WTC11 (cell line): Measurements from ENCODE around the gene SORCS2. TPM values are rescaled to one million over a fixed set of nuclear protein-coding genes. Genes with fewer than 3 reads are reported as not detected.
A peak's percentile ranks its signal among the peaks of the same experiment; 100 is the strongest.

Experiments
- ATAC-seq: fragments of 200-7000 bp; cut with Tn5 transposase; 2 replicates; pipeline ENCODE4 v1.10.0; 2021; ENCODE audit warnings: mild to moderate bottlenecking, moderate library complexity
- CTCF ChIA-PET: fragments of 300-600 bp; sonication (Branson Sonifier 250); formaldehyde crosslinking; loops from one replicate; lab custom pipeline; 2021; ENCODE audit warnings: antibody characterized with exemption; lab: Charles Lee
- POLR2A ChIA-PET: fragments of 350-600 bp; sonication (Branson Sonifier 250); formaldehyde crosslinking; loops from one replicate; lab custom pipeline; 2021; ENCODE audit warnings: antibody characterized with exemption; lab: Charles Lee
- DNase-seq: peaks from one replicate; pipeline ENCODE4 v3.0.0; 2021; ENCODE audit warnings: low spot score
- H3K27ac Mint-ChIP-seq: 2 replicates; pipeline ENCODE4 v1.8.0; 2021; ENCODE audit warnings: mixed read lengths
- H3K27me3 Mint-ChIP-seq: 2 replicates; pipeline ENCODE4 v1.8.0; 2021; ENCODE audit warnings: low read depth, mild to moderate bottlenecking, moderate library complexity, mixed read lengths
- H3K36me3 Mint-ChIP-seq: 2 replicates; pipeline ENCODE4 v1.8.0; 2021; ENCODE audit warnings: mixed read lengths
- H3K4me1 Mint-ChIP-seq: 2 replicates; pipeline ENCODE4 v1.8.0; 2022; ENCODE audit warnings: mixed read lengths
- H3K4me3 Mint-ChIP-seq: 2 replicates; pipeline ENCODE4 v1.8.0; 2021; ENCODE audit warnings: mild to moderate bottlenecking, moderate library complexity, mixed read lengths
- H3K9me3 Mint-ChIP-seq: 2 replicates; pipeline ENCODE4 v1.8.0; 2021; ENCODE audit warnings: mixed read lengths
- CREM ChIP-seq: sonication (generic); formaldehyde crosslinking; IDR thresholded peaks from 2 replicates; pipeline ENCODE4 v1.8.1; 2022; ENCODE audit warnings: mild to moderate bottlenecking, missing genetic modification reagents, moderate library complexity
- EMX1 ChIP-seq: fragments of 250-450 bp; sonication (Bioruptor Pico); IDR thresholded peaks from 2 replicates; pipeline ENCODE4 v1.8.0; 2021; ENCODE audit warnings: mild to moderate bottlenecking
- ESRRA ChIP-seq: sonication (generic); formaldehyde crosslinking; IDR thresholded peaks from 2 replicates; pipeline ENCODE4 v1.8.1; 2022; ENCODE audit warnings: mild to moderate bottlenecking, missing genetic modification reagents, borderline replicate concordance
- FOXJ3 ChIP-seq: sonication (generic); formaldehyde crosslinking; IDR thresholded peaks from 2 replicates; pipeline ENCODE4 v1.9.0; 2021; ENCODE audit warnings: missing genetic modification reagents, mild to moderate bottlenecking, borderline replicate concordance
- GABPB1 ChIP-seq: sonication (generic); formaldehyde crosslinking; IDR thresholded peaks from 2 replicates; pipeline ENCODE4 v1.8.1; 2023; ENCODE audit warnings: mild to moderate bottlenecking, missing genetic modification reagents
- JUN ChIP-seq: sonication (generic); formaldehyde crosslinking; IDR thresholded peaks from 2 replicates; pipeline ENCODE4 v1.8.0; 2023; ENCODE audit warnings: mild to moderate bottlenecking, missing genetic modification reagents
- MXD4 ChIP-seq: fragments of 250-450 bp; sonication (Bioruptor Pico); IDR thresholded peaks from 2 replicates; pipeline ENCODE4 v1.8.0; 2021; ENCODE audit warnings: mild to moderate bottlenecking, moderate library complexity, borderline replicate concordance
- NFYB ChIP-seq: sonication (generic); formaldehyde crosslinking; conservative IDR thresholded peaks from 2 replicates; pipeline ENCODE4 v1.8.0; 2022; ENCODE audit warnings: low read depth, missing genetic modification reagents
- NR1H2 ChIP-seq: sonication (generic); formaldehyde crosslinking; IDR thresholded peaks from 2 replicates; pipeline ENCODE4 v1.9.0; 2021; ENCODE audit warnings: mild to moderate bottlenecking, moderate library complexity, missing genetic modification reagents
- RORB ChIP-seq: fragments of 250-450 bp; sonication (Bioruptor Pico); IDR thresholded peaks from 2 replicates; pipeline ENCODE4 v1.9.0; 2021; ENCODE audit warnings: mild to moderate bottlenecking
- SMAD4 ChIP-seq: sonication (generic); formaldehyde crosslinking; IDR thresholded peaks from 2 replicates; pipeline ENCODE4 v1.8.0; 2022; ENCODE audit warnings: mild to moderate bottlenecking, missing genetic modification reagents
- TCF7 ChIP-seq: sonication (generic); formaldehyde crosslinking; IDR thresholded peaks from 2 replicates; pipeline ENCODE4 v1.8.0; 2022; ENCODE audit warnings: mild to moderate bottlenecking, low read depth, missing genetic modification reagents, moderate library complexity
- TEAD1 ChIP-seq: sonication (generic); formaldehyde crosslinking; IDR thresholded peaks from 2 replicates; pipeline ENCODE4 v1.8.0; 2022; ENCODE audit warnings: mild to moderate bottlenecking, missing genetic modification reagents
- TP53 ChIP-seq: sonication (generic); formaldehyde crosslinking; IDR thresholded peaks from 2 replicates; pipeline ENCODE4 v1.8.1; 2023; ENCODE audit warnings: mild to moderate bottlenecking, missing genetic modification reagents
- ZNF138 ChIP-seq: sonication (generic); formaldehyde crosslinking; conservative IDR thresholded peaks from 2 replicates; pipeline ENCODE4 v1.8.1; 2022; ENCODE audit warnings: mild to moderate bottlenecking, moderate library complexity, missing genetic modification reagents
- ZNF396 ChIP-seq: fragments of 250-450 bp; sonication (Bioruptor Pico); IDR thresholded peaks from 2 replicates; pipeline ENCODE4 v1.8.0; 2021; ENCODE audit warnings: mild to moderate bottlenecking, moderate library complexity, borderline replicate concordance
- ZNF423 ChIP-seq: fragments of 250-450 bp; sonication (Bioruptor Pico); IDR thresholded peaks from 2 replicates; pipeline ENCODE4 v2.1.2; 2022; ENCODE audit warnings: mild to moderate bottlenecking, moderate library complexity
- ZNF671 ChIP-seq: fragments of 250-450 bp; sonication (Bioruptor Pico); IDR thresholded peaks from 2 replicates; pipeline ENCODE4 v1.8.0; 2021; ENCODE audit warnings: mild to moderate bottlenecking
- total RNA-seq: library from RNA; stranded (reverse); gene quantifications from 3 replicates; pipeline ENCODE4 v1.2.3, GENCODE V29; 2021
- TF ChIP-seq, protein P1 (sequence below): sonication (generic); formaldehyde crosslinking; IDR thresholded peaks from 2 replicates; pipeline ENCODE4 v1.8.1; 2022; ENCODE audit warnings: low read depth, missing genetic modification reagents, borderline replicate concordance
- TF ChIP-seq, protein P2 (sequence below): sonication (generic); formaldehyde crosslinking; IDR thresholded peaks from 2 replicates; pipeline ENCODE4 v1.8.0; 2022; ENCODE audit warnings: mild to moderate bottlenecking, missing genetic modification reagents
- TF ChIP-seq, protein P3 (sequence below): sonication (generic); formaldehyde crosslinking; conservative IDR thresholded peaks from 2 replicates; pipeline ENCODE4 v1.8.1; 2023; ENCODE audit warnings: mild to moderate bottlenecking, low read depth, missing genetic modification reagents, moderate library complexity
- TF ChIP-seq, protein P4 (sequence below): fragments of 250-450 bp; sonication (Bioruptor Pico); IDR thresholded peaks from 2 replicates; pipeline ENCODE4 v2.1.2; 2022; ENCODE audit warnings: mild to moderate bottlenecking, moderate library complexity
- TF ChIP-seq, protein P5 (sequence below): sonication (generic); formaldehyde crosslinking; IDR thresholded peaks from 2 replicates; pipeline ENCODE4 v1.8.1; 2023; ENCODE audit warnings: mild to moderate bottlenecking, missing genetic modification reagents, moderate library complexity
- TF ChIP-seq, protein P6 (sequence below): sonication (generic); formaldehyde crosslinking; IDR thresholded peaks from 2 replicates; pipeline ENCODE4 v1.8.0; 2022; ENCODE audit warnings: mild to moderate bottlenecking, missing genetic modification reagents
- TF ChIP-seq, protein P7 (sequence below): sonication (generic); formaldehyde crosslinking; IDR thresholded peaks from 2 replicates; pipeline ENCODE4 v1.8.1; 2022; ENCODE audit warnings: mild to moderate bottlenecking, moderate library complexity, missing genetic modification reagents

Gene SORCS2
- total RNA-seq, 1 experiment from 2014 or later = 6.6 TPM

DNA sequence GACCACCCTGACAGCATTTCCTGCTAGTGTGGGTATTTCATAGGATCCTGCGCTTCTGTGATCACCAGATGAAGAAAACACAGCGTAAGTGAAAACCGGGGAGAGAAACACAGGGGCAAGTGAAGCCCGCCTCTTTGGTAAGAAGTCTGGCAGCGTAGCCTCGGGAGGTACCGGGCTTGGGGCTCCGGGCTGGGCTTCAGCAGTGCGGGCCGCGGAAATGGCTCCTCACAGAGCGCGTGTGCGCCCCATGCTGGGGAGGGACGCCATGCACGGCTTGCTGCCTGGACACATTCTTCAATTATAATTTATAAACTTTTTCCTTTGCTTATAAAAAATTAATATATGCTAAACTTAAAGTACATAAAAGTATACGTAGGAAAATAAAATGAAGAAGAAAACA, 595.9 kb downstream of the SORCS2 start:
- no peak for DNase-seq
- POLR2A ChIA-PET = no interaction called here
- Mint-ChIP-seq H3K9me3 (no peaks in the 10 kb centered on the region), H3K4me3 (no peak overlapping the region)
- no peak for TF ChIP-seq SMAD4 (CRISPR knock-in tag)
- TF ChIP-seq TEAD1 (CRISPR knock-in tag) = no peak
- no peak for TF ChIP-seq RORB (CRISPR knock-in tag)
- TF ChIP-seq, protein P1, sequence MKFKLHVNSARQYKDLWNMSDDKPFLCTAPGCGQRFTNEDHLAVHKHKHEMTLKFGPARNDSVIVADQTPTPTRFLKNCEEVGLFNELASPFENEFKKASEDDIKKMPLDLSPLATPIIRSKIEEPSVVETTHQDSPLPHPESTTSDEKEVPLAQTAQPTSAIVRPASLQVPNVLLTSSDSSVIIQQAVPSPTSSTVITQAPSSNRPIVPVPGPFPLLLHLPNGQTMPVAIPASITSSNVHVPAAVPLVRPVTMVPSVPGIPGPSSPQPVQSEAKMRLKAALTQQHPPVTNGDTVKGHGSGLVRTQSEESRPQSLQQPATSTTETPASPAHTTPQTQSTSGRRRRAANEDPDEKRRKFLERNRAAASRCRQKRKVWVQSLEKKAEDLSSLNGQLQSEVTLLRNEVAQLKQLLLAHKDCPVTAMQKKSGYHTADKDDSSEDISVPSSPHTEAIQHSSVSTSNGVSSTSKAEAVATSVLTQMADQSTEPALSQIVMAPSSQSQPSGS = no peak
- TF ChIP-seq GABPB1 (CRISPR knock-in tag) = no peak
- no peak for TF ChIP-seq NR1H2 (CRISPR knock-in tag)
- TF ChIP-seq ZNF138 (CRISPR knock-in tag) = no peak
- TF ChIP-seq EMX1 (CRISPR knock-in tag) = no peak
- TF ChIP-seq NFYB (CRISPR knock-in tag) = no peak
- TF ChIP-seq, protein P2, sequence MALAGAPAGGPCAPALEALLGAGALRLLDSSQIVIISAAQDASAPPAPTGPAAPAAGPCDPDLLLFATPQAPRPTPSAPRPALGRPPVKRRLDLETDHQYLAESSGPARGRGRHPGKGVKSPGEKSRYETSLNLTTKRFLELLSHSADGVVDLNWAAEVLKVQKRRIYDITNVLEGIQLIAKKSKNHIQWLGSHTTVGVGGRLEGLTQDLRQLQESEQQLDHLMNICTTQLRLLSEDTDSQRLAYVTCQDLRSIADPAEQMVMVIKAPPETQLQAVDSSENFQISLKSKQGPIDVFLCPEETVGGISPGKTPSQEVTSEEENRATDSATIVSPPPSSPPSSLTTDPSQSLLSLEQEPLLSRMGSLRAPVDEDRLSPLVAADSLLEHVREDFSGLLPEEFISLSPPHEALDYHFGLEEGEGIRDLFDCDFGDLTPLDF (CRISPR knock-in tag) = no peak
- TF ChIP-seq, protein P3, sequence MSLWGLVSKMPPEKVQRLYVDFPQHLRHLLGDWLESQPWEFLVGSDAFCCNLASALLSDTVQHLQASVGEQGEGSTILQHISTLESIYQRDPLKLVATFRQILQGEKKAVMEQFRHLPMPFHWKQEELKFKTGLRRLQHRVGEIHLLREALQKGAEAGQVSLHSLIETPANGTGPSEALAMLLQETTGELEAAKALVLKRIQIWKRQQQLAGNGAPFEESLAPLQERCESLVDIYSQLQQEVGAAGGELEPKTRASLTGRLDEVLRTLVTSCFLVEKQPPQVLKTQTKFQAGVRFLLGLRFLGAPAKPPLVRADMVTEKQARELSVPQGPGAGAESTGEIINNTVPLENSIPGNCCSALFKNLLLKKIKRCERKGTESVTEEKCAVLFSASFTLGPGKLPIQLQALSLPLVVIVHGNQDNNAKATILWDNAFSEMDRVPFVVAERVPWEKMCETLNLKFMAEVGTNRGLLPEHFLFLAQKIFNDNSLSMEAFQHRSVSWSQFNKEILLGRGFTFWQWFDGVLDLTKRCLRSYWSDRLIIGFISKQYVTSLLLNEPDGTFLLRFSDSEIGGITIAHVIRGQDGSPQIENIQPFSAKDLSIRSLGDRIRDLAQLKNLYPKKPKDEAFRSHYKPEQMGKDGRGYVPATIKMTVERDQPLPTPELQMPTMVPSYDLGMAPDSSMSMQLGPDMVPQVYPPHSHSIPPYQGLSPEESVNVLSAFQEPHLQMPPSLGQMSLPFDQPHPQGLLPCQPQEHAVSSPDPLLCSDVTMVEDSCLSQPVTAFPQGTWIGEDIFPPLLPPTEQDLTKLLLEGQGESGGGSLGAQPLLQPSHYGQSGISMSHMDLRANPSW (CRISPR knock-in tag) = no peak
- no peak for TF ChIP-seq MXD4 (CRISPR knock-in tag)
- TF ChIP-seq ZNF396 = no peak
- TF ChIP-seq, protein P4, sequence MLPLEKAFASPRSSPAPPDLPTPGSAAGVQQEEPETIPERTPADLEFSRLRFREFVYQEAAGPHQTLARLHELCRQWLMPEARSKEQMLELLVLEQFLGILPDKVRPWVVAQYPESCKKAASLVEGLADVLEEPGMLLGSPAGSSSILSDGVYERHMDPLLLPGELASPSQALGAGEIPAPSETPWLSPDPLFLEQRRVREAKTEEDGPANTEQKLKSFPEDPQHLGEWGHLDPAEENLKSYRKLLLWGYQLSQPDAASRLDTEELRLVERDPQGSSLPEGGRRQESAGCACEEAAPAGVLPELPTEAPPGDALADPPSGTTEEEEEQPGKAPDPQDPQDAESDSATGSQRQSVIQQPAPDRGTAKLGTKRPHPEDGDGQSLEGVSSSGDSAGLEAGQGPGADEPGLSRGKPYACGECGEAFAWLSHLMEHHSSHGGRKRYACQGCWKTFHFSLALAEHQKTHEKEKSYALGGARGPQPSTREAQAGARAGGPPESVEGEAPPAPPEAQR (CRISPR knock-in tag) = no peak
- TF ChIP-seq ESRRA (CRISPR knock-in tag) = no peak
- TF ChIP-seq, protein P5, sequence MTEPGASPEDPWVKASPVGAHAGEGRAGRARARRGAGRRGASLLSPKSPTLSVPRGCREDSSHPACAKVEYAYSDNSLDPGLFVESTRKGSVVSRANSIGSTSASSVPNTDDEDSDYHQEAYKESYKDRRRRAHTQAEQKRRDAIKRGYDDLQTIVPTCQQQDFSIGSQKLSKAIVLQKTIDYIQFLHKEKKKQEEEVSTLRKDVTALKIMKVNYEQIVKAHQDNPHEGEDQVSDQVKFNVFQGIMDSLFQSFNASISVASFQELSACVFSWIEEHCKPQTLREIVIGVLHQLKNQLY (CRISPR knock-in tag) = no peak
- TF ChIP-seq, all 79 proteins: peak for 0
- Mint-ChIP-seq H3K27ac (no peak overlapping the region), H3K27me3 (no peaks in the 10 kb centered on the region; the same call in 1 of the 2 replicates), H3K36me3 (peaks cover 9% of the 10 kb centered on the region; the same call in 1 of the 2 replicates), H3K4me1 (no peaks in the 10 kb centered on the region)
- CTCF ChIA-PET = no interaction called here
- ATAC-seq = peak; percentile 52

DNA sequence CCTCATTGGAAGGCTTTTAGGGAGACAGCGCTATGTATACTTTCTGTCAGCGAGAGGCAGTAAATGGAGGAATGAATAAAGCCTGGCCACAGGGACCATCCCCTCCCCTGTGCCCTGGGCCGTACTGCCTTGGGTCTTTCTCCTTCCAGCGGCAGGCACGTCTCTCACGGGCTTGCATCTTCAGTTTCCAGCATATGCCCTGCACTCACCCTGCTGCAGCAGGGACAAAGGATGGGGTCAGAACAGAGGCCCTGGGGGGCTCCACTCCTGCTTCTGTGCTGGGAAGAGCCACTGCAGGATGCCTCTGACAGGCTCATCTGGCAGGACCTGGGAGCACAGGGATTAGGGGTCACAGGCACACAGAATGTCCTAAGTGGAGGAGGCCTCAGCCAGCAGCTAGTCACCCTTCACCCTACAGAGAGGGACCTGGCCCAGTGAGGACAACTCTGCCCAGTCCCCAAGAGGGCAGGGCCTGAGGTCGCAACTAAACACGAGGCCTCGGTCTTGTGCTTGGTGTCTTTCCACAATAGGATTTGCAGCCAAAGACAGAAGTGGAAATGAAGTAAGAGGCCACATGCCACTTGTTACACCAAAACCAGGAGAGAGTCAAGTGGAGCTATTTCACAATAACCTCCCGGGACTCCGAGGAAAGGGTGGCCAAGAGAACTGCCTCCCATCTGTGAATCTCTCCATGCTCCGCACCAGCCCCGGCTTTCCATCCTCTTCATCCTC, 596.5 kb downstream of the SORCS2 start:
- H3K36me3 Mint-ChIP-seq = peaks cover 14% of the 10 kb centered on the region
- POLR2A ChIA-PET = no interaction called here
- H3K27ac Mint-ChIP-seq = no peak overlapping the region
- no peaks in the 10 kb centered on the region for H3K4me1 Mint-ChIP-seq
- no peak overlapping the region for H3K4me3 Mint-ChIP-seq
- CTCF ChIA-PET = no interaction called here
- DNase-seq (no peak), ATAC-seq (no peak)
- no peaks in the 10 kb centered on the region; the same call in 1 of the 2 replicates for H3K27me3 Mint-ChIP-seq
- H3K9me3 Mint-ChIP-seq = no peaks in the 10 kb centered on the region
- TF ChIP-seq TP53 (no peak), JUN (CRISPR knock-in tag) (no peak), FOXJ3 (no peak), ZNF396 (no peak), ZNF671 (CRISPR knock-in tag) (no peak), ZNF423 (CRISPR knock-in tag) (no peak), CREM (CRISPR knock-in tag) (no peak), EMX1 (CRISPR knock-in tag) (no peak), TCF7 (no peak)
- TF ChIP-seq, protein P6, sequence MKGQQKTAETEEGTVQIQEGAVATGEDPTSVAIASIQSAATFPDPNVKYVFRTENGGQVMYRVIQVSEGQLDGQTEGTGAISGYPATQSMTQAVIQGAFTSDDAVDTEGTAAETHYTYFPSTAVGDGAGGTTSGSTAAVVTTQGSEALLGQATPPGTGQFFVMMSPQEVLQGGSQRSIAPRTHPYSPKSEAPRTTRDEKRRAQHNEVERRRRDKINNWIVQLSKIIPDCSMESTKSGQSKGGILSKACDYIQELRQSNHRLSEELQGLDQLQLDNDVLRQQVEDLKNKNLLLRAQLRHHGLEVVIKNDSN = no peak
- TF ChIP-seq, protein P7, sequence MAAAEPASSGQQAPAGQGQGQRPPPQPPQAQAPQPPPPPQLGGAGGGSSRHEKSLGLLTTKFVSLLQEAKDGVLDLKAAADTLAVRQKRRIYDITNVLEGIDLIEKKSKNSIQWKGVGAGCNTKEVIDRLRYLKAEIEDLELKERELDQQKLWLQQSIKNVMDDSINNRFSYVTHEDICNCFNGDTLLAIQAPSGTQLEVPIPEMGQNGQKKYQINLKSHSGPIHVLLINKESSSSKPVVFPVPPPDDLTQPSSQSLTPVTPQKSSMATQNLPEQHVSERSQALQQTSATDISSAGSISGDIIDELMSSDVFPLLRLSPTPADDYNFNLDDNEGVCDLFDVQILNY (CRISPR knock-in tag) = no peak
- TF ChIP-seq, protein P1 = no peak
